GM21515 (cell line): ENCODE data around the gene C19orf38.

Experiments used
- ATAC-seq: cut with Tn5 transposase; IDR thresholded peaks from one replicate; pipeline ENCODE4 v1.9.1; 2021; ENCODE audit not compliant: unreplicated experiment

The C19orf38 gene

GRCh38 chr19:10899151-10899653 lies 51.0 kb downstream of the C19orf38 start:
- ATAC-seq, result no peak

- no peak for ATAC-seq
Measured at GRCh38 chr19:10907925-10908324, 59.7 kb downstream of the C19orf38 start.

DNA sequence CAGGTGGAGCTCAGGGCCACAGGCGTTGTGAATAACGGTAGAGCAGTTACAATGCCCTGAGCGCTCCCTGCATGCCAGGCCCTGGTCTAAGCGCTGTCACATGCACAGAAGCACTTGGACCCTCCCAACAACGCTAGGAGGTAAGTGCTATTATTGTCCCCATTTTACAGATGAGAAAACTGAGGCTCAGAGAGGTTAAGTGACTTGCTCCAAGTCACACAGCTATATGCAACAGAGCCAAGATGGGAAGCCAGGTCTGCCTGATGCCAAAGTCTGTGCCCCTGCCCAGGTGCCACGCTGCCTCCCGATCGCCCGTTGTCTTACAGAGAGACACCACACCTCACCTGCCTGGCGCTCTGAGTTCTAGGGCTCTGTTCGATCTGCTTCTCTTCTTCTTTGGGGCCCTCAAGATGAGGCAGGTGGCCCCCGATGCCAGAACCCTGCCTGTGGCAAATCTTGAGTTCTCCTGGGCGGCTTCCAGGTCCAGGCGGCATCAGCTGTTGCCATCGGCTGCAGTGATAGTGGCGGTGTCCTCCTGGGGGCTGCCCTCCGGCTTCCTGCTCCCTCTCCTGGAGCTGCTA lies 60.3 kb downstream of the C19orf38 start:
- ATAC-seq, result no peak

- ATAC-seq, result no peak
Measured at GRCh38 chr19:10911579-10912363, 63.6 kb downstream of the C19orf38 start.

DNA sequence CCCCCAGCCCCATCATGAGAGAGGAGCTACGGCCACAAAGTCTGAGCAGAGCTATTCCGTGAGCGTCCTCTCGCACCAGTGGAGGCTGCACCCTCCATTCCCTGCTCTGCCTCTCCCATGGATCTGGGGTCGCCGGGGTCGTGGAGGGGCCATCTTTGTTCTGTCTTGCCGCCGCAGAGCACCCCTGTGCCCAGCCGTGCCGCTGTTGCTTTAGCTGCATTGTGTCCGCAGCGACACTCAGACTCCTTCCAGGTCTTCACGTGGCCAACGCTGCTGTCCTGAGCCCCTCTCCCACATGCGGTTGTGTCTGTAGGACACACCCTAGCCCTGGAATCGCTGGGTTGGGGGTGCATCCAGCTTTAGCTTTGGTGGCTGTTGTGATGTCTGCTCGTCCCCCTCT lies 64.4 kb downstream of the C19orf38 start:
- no peak for ATAC-seq

DNA sequence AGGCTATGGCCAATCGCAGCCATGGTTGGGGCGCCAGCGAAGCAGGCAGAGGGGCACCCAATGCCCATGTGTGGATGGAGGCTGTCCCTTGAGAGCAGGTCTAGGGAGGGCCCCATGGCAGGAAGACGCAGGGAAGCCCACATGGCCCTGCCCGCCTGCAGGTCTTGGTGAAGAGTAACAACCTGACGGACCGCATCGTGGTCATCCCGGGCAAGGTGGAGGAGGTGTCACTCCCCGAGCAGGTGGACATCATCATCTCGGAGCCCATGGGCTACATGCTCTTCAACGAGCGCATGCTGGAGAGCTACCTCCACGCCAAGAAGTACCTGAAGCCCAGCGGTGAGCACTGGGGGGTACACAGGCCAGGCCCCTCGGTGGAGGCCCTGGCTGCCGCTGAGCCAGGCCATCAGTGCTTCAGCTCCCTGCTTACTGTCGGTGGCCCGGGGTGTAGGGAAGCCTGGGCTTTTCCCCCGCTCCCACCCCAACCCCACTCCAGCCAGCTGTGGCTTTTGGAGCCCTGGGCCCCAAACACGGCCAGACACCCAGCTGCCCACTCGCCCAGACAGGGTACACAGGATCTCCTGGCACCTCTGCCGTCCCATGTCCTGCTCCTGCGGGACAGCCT lies 65.6 kb downstream of the C19orf38 start:
- no peak for ATAC-seq

DNA sequence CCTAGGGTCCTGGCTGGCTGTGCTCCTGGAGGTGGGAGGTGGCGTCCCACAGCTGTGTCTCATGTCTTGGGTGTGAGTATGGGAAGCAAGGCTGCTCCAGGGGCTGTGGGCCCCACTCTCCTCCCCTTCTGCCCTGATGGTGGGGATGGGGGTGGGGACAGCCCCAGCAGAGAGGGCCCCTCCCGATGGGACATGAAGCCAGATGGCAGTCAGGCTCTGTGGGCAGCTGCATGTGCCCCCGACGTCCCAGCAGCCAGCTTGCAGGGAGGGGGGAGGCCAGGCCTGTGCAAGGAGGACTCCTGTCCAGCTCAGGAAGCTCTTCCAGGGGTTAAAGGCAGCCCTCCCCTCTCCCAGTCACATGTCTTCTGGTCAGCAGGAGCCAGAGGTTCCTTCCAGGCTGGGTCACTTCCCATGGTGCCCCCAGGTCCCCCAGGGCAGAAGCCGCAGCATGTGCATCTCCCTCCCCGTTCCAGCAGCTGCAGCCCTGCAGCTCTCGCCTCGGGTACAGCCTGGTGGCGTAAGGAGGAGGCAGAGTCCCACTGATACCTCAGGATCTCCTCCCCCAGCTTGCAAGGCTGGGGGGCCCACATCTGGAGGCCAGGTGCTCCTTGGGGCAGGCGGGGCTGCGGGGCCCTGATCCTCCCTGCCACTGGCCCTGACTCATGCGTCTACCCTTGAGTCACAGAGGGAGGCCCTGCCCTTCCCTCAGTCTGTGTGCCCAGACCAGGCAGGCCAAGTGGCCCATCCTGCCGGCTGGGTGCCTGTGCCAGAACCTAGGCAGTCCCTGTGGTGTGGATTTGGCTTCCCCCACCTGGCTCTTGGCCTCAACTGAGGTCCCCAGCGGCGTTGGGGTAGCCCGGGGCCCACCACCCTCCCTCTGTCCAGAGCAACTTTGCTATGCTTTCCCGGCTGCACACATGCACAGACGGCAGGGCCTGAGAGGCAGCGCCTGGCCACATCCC lies 67.2 kb downstream of the C19orf38 start:
- ATAC-seq, result no peak

DNA sequence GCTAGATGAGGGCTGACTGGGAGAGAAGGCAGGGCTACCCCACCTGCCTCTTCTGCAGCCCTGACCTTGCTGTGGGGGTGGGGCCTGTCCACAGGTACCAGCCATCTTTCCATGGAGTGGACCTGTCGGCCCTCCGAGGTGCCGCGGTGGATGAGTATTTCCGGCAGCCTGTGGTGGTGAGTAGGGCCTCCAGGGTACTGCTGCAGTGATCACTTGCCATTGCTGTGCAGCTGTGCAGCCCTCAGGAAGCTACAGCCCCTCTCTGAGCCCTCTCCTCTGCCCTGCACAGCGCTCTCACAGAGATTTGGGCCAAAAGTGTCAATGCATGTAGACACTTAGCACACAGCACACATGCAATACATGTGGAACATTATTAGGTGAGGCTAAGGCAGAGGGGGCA lies 68.4 kb downstream of the C19orf38 start:
- ATAC-seq, result no peak

DNA sequence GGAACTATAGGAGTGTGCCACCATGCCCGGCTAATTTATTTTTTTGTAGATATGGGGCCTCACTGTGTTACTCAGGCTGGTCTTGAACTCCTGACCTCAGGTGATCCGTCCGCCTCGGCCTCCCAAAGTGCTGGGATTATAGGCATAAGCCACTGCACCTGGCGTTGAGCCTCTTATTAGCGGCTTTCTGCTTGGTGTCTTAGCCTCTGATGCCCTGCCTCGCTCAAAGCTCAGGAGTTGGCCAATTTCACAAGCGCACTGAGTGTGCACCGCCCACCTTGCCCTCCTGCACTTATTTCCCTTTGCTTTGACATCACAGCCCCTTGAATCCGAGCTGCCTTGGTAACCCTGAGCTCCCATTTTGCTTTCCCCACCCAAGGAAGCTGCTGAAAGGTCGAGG lies 70.1 kb downstream of the C19orf38 start:
- no peak for ATAC-seq
